Measurements from ENCODE around the gene MAK.

GRCh38 chr6:10861086-10861485 lies 22.7 kb upstream of the MAK start:
- TF ChIP-seq CTCF (IDR thresholded peaks at IDR 0.05): no peak
- no peak for TF ChIP-seq POLR2A (IDR thresholded peaks at IDR 0.05)

All from testis (tissue), 2 donors.